H1 (cell line): Measurements from ENCODE around the gene IGSF9.

Source experiments
- CBX5 ChIP-seq: fragments of 300-800, 300-1000 bp; sonication (generic); IDR thresholded peaks from 2 replicates; pipeline ENCODE4 v1.7.1; 2016; ENCODE audit warnings: antibody characterized with exemption, low read length, low read depth
- TF ChIP-seq, protein P1 (sequence below), 3 experiments: IDR thresholded peaks; 1 replicate in 2 of 3; 2 replicates in 1 of 3; pipeline versions ENCODE4 v1.5.1 to v1.6.1; 2011; ENCODE audit warnings: low read length in 3 of 3, mild to moderate bottlenecking in 3 of 3, inconsistent platforms in 2 of 3, low read depth in 1 of 3, moderate library complexity in 1 of 3; ENCODE audit not compliant: insufficient read depth in 1 of 3; ENCODE audit errors: control extremely low read depth in 1 of 3

GRCh38 chr1:159939678-159940002 is 5.8 kb downstream of the IGSF9 start:
- no peak for TF ChIP-seq CBX5
- TF ChIP-seq, protein P1, sequence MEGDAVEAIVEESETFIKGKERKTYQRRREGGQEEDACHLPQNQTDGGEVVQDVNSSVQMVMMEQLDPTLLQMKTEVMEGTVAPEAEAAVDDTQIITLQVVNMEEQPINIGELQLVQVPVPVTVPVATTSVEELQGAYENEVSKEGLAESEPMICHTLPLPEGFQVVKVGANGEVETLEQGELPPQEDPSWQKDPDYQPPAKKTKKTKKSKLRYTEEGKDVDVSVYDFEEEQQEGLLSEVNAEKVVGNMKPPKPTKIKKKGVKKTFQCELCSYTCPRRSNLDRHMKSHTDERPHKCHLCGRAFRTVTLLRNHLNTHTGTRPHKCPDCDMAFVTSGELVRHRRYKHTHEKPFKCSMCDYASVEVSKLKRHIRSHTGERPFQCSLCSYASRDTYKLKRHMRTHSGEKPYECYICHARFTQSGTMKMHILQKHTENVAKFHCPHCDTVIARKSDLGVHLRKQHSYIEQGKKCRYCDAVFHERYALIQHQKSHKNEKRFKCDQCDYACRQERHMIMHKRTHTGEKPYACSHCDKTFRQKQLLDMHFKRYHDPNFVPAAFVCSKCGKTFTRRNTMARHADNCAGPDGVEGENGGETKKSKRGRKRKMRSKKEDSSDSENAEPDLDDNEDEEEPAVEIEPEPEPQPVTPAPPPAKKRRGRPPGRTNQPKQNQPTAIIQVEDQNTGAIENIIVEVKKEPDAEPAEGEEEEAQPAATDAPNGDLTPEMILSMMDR (IDR thresholded peaks at IDR 0.05; ENCODE audit: control extremely low read depth in 1 of 3, insufficient read depth in 1 of 3, low read depth in 1 of 3, low read length in 3 of 3) = no peak
